ENCODE results near the gene KLHL2.
"Not testable (repeated sequence)": the region's sequence is repeated elsewhere in the genome, so short reads cannot be mapped to it uniquely, and the experiment has no call there.

- TF ChIP-seq MTF1 (CRISPR knock-in tag; IDR thresholded peaks at IDR 0.05); EED (CRISPR knock-in tag; IDR thresholded peaks at IDR 0.05); AGO2 (optimal IDR thresholded peaks at IDR 0.05; ENCODE audit: low read depth, low read length); MYNN (CRISPR knock-in tag; IDR thresholded peaks at IDR 0.05; ENCODE audit: low read depth); ZNF816 (CRISPR knock-in tag; IDR thresholded peaks at IDR 0.05; ENCODE audit: borderline replicate concordance); TAF1 (CRISPR knock-in tag; IDR thresholded peaks at IDR 0.05); NFE2 (CRISPR knock-in tag; IDR thresholded peaks at IDR 0.05); RAD21 (CRISPR knock-in tag; IDR thresholded peaks at IDR 0.05); HDAC6 (IDR thresholded peaks at IDR 0.05; ENCODE audit: low read depth, low read length); ZKSCAN1 (IDR thresholded peaks at IDR 0.05; ENCODE audit: low read length); MYC (CRISPR knock-in tag; IDR thresholded peaks at IDR 0.05; ENCODE audit: borderline replicate concordance); NFIC (IDR thresholded peaks at IDR 0.05; ENCODE audit: low read length); SMC3 (IDR thresholded peaks at IDR 0.05; ENCODE audit: low read length); EZH2 (conservative IDR thresholded peaks at IDR 0.05; ENCODE audit: low read depth, low read length): not testable (repeated sequence)
These were observed 68.0 kb downstream of the KLHL2 start for GRCh38 chr4:165275357-165275756.
